ENCODE measurements around the gene IRF8.

Gene IRF8

GRCh38 chr16:85882181-85882810 lies 16.7 kb upstream of the IRF8 start:
- Histone ChIP-seq H3K9ac (ENCODE audit: low read length) (no peak overlapping the region), H3K27me3 (ENCODE audit: control insufficient read depth, insufficient read depth, low read length) (peaks cover 30% of the 10 kb centered on the region), H3K36me3 (ENCODE audit: control insufficient read depth, insufficient read depth, low read length) (no peaks in the 10 kb centered on the region), H3K4me3 (ENCODE audit: low read depth, low read length) (no peak overlapping the region), H3K9me3 (ENCODE audit: control insufficient read depth, insufficient read depth, low read depth, low read length) (no peaks in the 10 kb centered on the region), H3K27ac (ENCODE audit: low read depth, low read length) (no peak overlapping the region), H3K4me1 (ENCODE audit: control insufficient read depth, insufficient read depth, low read length) (no peaks in the 10 kb centered on the region)

GRCh38 chr16:85883813-85884212 lies 15.1 kb upstream of the IRF8 start:
- no peak overlapping the region for H3K4me3 ChIP-seq (ENCODE audit: low read depth, low read length)
- no peak overlapping the region for H3K9ac ChIP-seq (ENCODE audit: low read length)
- no peaks in the 10 kb centered on the region for H3K36me3 ChIP-seq (ENCODE audit: control insufficient read depth, insufficient read depth, low read length)
- no peaks in the 10 kb centered on the region for H3K9me3 ChIP-seq (ENCODE audit: control insufficient read depth, insufficient read depth, low read depth, low read length)
- H3K27me3 ChIP-seq (ENCODE audit: control insufficient read depth, insufficient read depth, low read length) = peaks cover 43% of the 10 kb centered on the region
- H3K4me1 ChIP-seq (ENCODE audit: control insufficient read depth, insufficient read depth, low read length) = no peaks in the 10 kb centered on the region
- no peak overlapping the region for H3K27ac ChIP-seq (ENCODE audit: low read depth, low read length)

GRCh38 chr16:85884808-85885463 lies 14.0 kb upstream of the IRF8 start:
- H3K27me3 ChIP-seq (ENCODE audit: control insufficient read depth, insufficient read depth, low read length) = peaks cover 50% of the 10 kb centered on the region
- H3K36me3 ChIP-seq (ENCODE audit: control insufficient read depth, insufficient read depth, low read length) = no peaks in the 10 kb centered on the region
- H3K27ac ChIP-seq (ENCODE audit: low read depth, low read length) = no peak overlapping the region
- H3K4me1 ChIP-seq (ENCODE audit: control insufficient read depth, insufficient read depth, low read length) = no peaks in the 10 kb centered on the region
- H3K4me3 ChIP-seq (ENCODE audit: low read depth, low read length) = no peak overlapping the region
- H3K9ac ChIP-seq (ENCODE audit: low read length) = no peak overlapping the region
- H3K9me3 ChIP-seq (ENCODE audit: control insufficient read depth, insufficient read depth, low read depth, low read length) = no peaks in the 10 kb centered on the region

GRCh38 chr16:85885537-85885936 lies 13.4 kb upstream of the IRF8 start:
- Histone ChIP-seq H3K4me3 (ENCODE audit: low read depth, low read length) (no peak overlapping the region), H3K9me3 (ENCODE audit: control insufficient read depth, insufficient read depth, low read depth, low read length) (no peaks in the 10 kb centered on the region), H3K27ac (ENCODE audit: low read depth, low read length) (no peak overlapping the region), H3K9ac (ENCODE audit: low read length) (no peak overlapping the region), H3K4me1 (ENCODE audit: control insufficient read depth, insufficient read depth, low read length) (no peaks in the 10 kb centered on the region), H3K27me3 (ENCODE audit: control insufficient read depth, insufficient read depth, low read length) (peaks cover 52% of the 10 kb centered on the region), H3K36me3 (ENCODE audit: control insufficient read depth, insufficient read depth, low read length) (no peaks in the 10 kb centered on the region)

- peaks cover 8% of the 10 kb centered on the region; the same call in 1 of the 2 replicates for H3K4me1 ChIP-seq (ENCODE audit: control insufficient read depth, insufficient read depth, low read length)
- no peaks in the 10 kb centered on the region for H3K9me3 ChIP-seq (ENCODE audit: control insufficient read depth, insufficient read depth, low read depth, low read length)
- no peak overlapping the region for H3K9ac ChIP-seq (ENCODE audit: low read length)
- peaks cover 37% of the 10 kb centered on the region for H3K27me3 ChIP-seq (ENCODE audit: control insufficient read depth, insufficient read depth, low read length)
- H3K27ac ChIP-seq (ENCODE audit: low read depth, low read length) = no peak overlapping the region
- no peaks in the 10 kb centered on the region for H3K36me3 ChIP-seq (ENCODE audit: control insufficient read depth, insufficient read depth, low read length)
- H3K4me3 ChIP-seq (ENCODE audit: low read depth, low read length) = no peak overlapping the region
These were observed 10.3 kb upstream of the IRF8 start for GRCh38 chr16:85888405-85889331.

GRCh38 chr16:85891033-85891775 lies 7.8 kb upstream of the IRF8 start:
- peaks cover 8% of the 10 kb centered on the region; the same call in 1 of the 2 replicates for H3K4me1 ChIP-seq (ENCODE audit: control insufficient read depth, insufficient read depth, low read length)
- H3K36me3 ChIP-seq (ENCODE audit: control insufficient read depth, insufficient read depth, low read length) = no peaks in the 10 kb centered on the region
- no peak overlapping the region for H3K27ac ChIP-seq (ENCODE audit: low read depth, low read length)
- H3K27me3 ChIP-seq (ENCODE audit: control insufficient read depth, insufficient read depth, low read length) = peaks cover 52% of the 10 kb centered on the region
- no peaks in the 10 kb centered on the region for H3K9me3 ChIP-seq (ENCODE audit: control insufficient read depth, insufficient read depth, low read depth, low read length)
- no peak overlapping the region for H3K4me3 ChIP-seq (ENCODE audit: low read depth, low read length)
- H3K9ac ChIP-seq (ENCODE audit: low read length) = no peak overlapping the region

- H3K27me3 ChIP-seq (ENCODE audit: control insufficient read depth, insufficient read depth, low read length) = peaks cover 55% of the 10 kb centered on the region
- no peaks in the 10 kb centered on the region for H3K9me3 ChIP-seq (ENCODE audit: control insufficient read depth, insufficient read depth, low read depth, low read length)
- no peak overlapping the region for H3K4me3 ChIP-seq (ENCODE audit: low read depth, low read length)
These were observed 7.2 kb upstream of the IRF8 start for GRCh38 chr16:85891776-85892166.

GRCh38 chr16:85892760-85893159 lies 6.2 kb upstream of the IRF8 start:
- Histone ChIP-seq H3K27ac (ENCODE audit: low read depth, low read length) (no peak overlapping the region), H3K27me3 (ENCODE audit: control insufficient read depth, insufficient read depth, low read length) (peaks cover 57% of the 10 kb centered on the region), H3K9ac (ENCODE audit: low read length) (no peak overlapping the region), H3K9me3 (ENCODE audit: control insufficient read depth, insufficient read depth, low read depth, low read length) (no peaks in the 10 kb centered on the region), H3K4me1 (ENCODE audit: control insufficient read depth, insufficient read depth, low read length) (peaks cover 8% of the 10 kb centered on the region; the same call in 1 of the 2 replicates), H3K4me3 (ENCODE audit: low read depth, low read length) (no peak overlapping the region), H3K36me3 (ENCODE audit: control insufficient read depth, insufficient read depth, low read length) (no peaks in the 10 kb centered on the region)

More at GRCh38 chr16:85891776-85892166, 7.2 kb upstream of the IRF8 start:
- H3K36me3 ChIP-seq (ENCODE audit: control insufficient read depth, insufficient read depth, low read length) = no peaks in the 10 kb centered on the region
- no peak overlapping the region for H3K27ac ChIP-seq (ENCODE audit: low read depth, low read length)
- H3K9ac ChIP-seq (ENCODE audit: low read length) = no peak overlapping the region
- peaks cover 8% of the 10 kb centered on the region; the same call in 1 of the 2 replicates for H3K4me1 ChIP-seq (ENCODE audit: control insufficient read depth, insufficient read depth, low read length)

- H3K27me3 ChIP-seq (ENCODE audit: control insufficient read depth, insufficient read depth, low read length) = peaks cover 60% of the 10 kb centered on the region
- H3K9ac ChIP-seq (ENCODE audit: low read length) = no peak overlapping the region
- H3K4me1 ChIP-seq (ENCODE audit: control insufficient read depth, insufficient read depth, low read length) = peaks cover 8% of the 10 kb centered on the region; the same call in 1 of the 2 replicates
- H3K27ac ChIP-seq (ENCODE audit: low read depth, low read length) = no peak overlapping the region
- no peaks in the 10 kb centered on the region for H3K36me3 ChIP-seq (ENCODE audit: control insufficient read depth, insufficient read depth, low read length)
- H3K4me3 ChIP-seq (ENCODE audit: low read depth, low read length) = no peak overlapping the region
- H3K9me3 ChIP-seq (ENCODE audit: control insufficient read depth, insufficient read depth, low read depth, low read length) = no peaks in the 10 kb centered on the region
These were observed 4.7 kb upstream of the IRF8 start for GRCh38 chr16:85894266-85894665.

GRCh38 chr16:85897382-85897781 lies 1.6 kb upstream of the IRF8 start:
- H3K9ac ChIP-seq (ENCODE audit: low read length) = no peak overlapping the region
- H3K27me3 ChIP-seq (ENCODE audit: control insufficient read depth, insufficient read depth, low read length) = peaks cover 83% of the 10 kb centered on the region
- H3K36me3 ChIP-seq (ENCODE audit: control insufficient read depth, insufficient read depth, low read length) = no peaks in the 10 kb centered on the region
- no peaks in the 10 kb centered on the region for H3K4me1 ChIP-seq (ENCODE audit: control insufficient read depth, insufficient read depth, low read length)
- H3K4me3 ChIP-seq (ENCODE audit: low read depth, low read length) = no peak overlapping the region
- H3K27ac ChIP-seq (ENCODE audit: low read depth, low read length) = no peak overlapping the region
- no peaks in the 10 kb centered on the region for H3K9me3 ChIP-seq (ENCODE audit: control insufficient read depth, insufficient read depth, low read depth, low read length)
